ENCODE measurements around the gene SGCA. TPM values are rescaled to one million over a fixed set of nuclear protein-coding genes. Genes with fewer than 3 reads are reported as not detected.

Gene SGCA
- total RNA-seq, 1 donor = not detected

- Histone ChIP-seq H3K36me3 (ENCODE audit: insufficient read depth, low read length) (peaks cover 49% of the 10 kb centered on the region), H3K27ac (ENCODE audit: low read depth, low read length) (peak overlapping the region; percentile 96), H4K20me1 (ENCODE audit: insufficient read depth, low read length) (peaks cover 60% of the 10 kb centered on the region), H3K27me3 (ENCODE audit: insufficient read depth, low read length) (no peaks in the 10 kb centered on the region), H2AFZ (ENCODE audit: low read length) (no peak overlapping the region), H3K4me3 (ENCODE audit: insufficient read depth, low read length) (peak overlapping the region; percentile 99), H3K79me2 (ENCODE audit: insufficient read depth, low read length) (peaks cover 79% of the 10 kb centered on the region), H3K4me1 (ENCODE audit: insufficient read depth, low read length) (peaks cover 69% of the 10 kb centered on the region), H3K9me3 (ENCODE audit: low read depth, low read length) (no peaks in the 10 kb centered on the region), H3K4me2 (ENCODE audit: insufficient read depth, low read length) (peak overlapping the region; percentile 86)
- peak; percentile 97 for DNase-seq (ENCODE audit: insufficient read length, low spot score, missing footprints)
- TF ChIP-seq, protein P1, sequence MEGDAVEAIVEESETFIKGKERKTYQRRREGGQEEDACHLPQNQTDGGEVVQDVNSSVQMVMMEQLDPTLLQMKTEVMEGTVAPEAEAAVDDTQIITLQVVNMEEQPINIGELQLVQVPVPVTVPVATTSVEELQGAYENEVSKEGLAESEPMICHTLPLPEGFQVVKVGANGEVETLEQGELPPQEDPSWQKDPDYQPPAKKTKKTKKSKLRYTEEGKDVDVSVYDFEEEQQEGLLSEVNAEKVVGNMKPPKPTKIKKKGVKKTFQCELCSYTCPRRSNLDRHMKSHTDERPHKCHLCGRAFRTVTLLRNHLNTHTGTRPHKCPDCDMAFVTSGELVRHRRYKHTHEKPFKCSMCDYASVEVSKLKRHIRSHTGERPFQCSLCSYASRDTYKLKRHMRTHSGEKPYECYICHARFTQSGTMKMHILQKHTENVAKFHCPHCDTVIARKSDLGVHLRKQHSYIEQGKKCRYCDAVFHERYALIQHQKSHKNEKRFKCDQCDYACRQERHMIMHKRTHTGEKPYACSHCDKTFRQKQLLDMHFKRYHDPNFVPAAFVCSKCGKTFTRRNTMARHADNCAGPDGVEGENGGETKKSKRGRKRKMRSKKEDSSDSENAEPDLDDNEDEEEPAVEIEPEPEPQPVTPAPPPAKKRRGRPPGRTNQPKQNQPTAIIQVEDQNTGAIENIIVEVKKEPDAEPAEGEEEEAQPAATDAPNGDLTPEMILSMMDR (IDR thresholded peaks at IDR 0.05; ENCODE audit: extremely low read depth, low read depth, low read length) = no peak
These were observed 34.1 kb downstream of the SGCA start for GRCh38 chr17:50199803-50200456.

DNA sequence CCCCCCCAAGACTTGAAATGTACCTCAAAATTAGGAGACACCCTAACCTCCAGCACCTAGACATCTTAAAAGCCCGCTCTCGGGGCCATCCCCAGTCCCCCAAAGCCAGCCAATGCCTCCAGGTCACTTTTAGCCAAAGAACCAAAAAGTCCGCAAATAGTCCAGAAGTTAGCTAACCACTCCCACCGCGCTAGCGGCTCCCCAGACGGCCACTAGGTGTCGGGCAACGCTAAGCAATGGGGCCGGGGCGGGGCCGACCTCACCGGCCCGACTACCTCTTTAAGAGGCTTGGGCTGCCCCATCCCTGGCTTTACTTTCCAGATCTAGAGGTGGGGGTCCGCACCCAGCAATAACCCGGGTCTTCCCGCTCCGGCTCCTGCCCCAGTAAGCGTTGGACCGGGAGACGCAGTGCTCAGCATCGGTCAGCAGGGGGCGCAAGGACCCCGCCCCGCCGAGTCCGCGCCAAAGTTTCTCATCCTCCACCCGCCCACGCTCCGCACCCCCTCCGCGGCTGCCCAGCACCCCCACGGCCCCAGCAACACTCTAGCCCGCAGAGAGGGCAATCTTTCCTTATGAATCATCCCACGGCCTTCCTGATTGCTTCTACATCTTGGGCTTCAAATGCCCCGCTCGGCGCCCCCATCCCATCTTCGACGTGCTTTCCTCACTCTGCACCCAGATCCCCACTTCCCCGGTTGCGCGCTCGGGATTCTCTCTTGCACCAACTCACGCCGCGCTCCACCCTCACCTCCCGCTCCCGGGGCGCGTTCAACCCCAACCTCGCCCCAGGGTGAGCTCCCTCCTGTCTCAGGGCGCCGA is 34.9 kb downstream of the SGCA start:
- peaks cover 71% of the 10 kb centered on the region for H3K79me2 ChIP-seq (ENCODE audit: insufficient read depth, low read length)

GRCh38 chr17:50201276-50201854 is 35.6 kb downstream of the SGCA start, which contains the start of gene COL1A1:
Gene COL1A1, minus strand, starts transcription at chr17:50201631. Its CDS starts 118 bp downstream, at chr17:50201513.
- Histone ChIP-seq H4K20me1 (ENCODE audit: insufficient read depth, low read length) (peaks cover 46% of the 10 kb centered on the region), H3K9me3 (ENCODE audit: low read depth, low read length) (no peaks in the 10 kb centered on the region), H3K79me2 (ENCODE audit: insufficient read depth, low read length) (peaks cover 64% of the 10 kb centered on the region), H2AFZ (ENCODE audit: low read length) (no peak within 1 kb of the TSS), H3K4me3 (ENCODE audit: insufficient read depth, low read length) (peak within 1 kb of the TSS; percentile 99), H3K36me3 (ENCODE audit: insufficient read depth, low read length) (peaks cover 35% of the 10 kb centered on the region), H3K27me3 (ENCODE audit: insufficient read depth, low read length) (no peaks in the 10 kb centered on the region), H3K27ac (ENCODE audit: low read depth, low read length) (peak within 1 kb of the TSS; percentile 96), H3K4me1 (ENCODE audit: insufficient read depth, low read length) (peaks cover 70% of the 10 kb centered on the region), H3K4me2 (ENCODE audit: insufficient read depth, low read length) (peak within 1 kb of the TSS; percentile 86)
- peak; percentile 99 for DNase-seq (ENCODE audit: insufficient read length, low spot score, missing footprints)
- TF ChIP-seq, protein P1 (IDR thresholded peaks at IDR 0.05; ENCODE audit: extremely low read depth, low read depth, low read length) = no peak

More for the DNA sequence above, 34.9 kb downstream of the SGCA start:
- peak; percentile 93 for DNase-seq (ENCODE audit: insufficient read length, low spot score, missing footprints)
- Histone ChIP-seq H3K4me2 (ENCODE audit: insufficient read depth, low read length) (peak overlapping the region; percentile 86), H3K36me3 (ENCODE audit: insufficient read depth, low read length) (peaks cover 42% of the 10 kb centered on the region), H2AFZ (ENCODE audit: low read length) (no peak overlapping the region), H4K20me1 (ENCODE audit: insufficient read depth, low read length) (peaks cover 53% of the 10 kb centered on the region), H3K27ac (ENCODE audit: low read depth, low read length) (peak overlapping the region; percentile 96), H3K27me3 (ENCODE audit: insufficient read depth, low read length) (no peaks in the 10 kb centered on the region), H3K9me3 (ENCODE audit: low read depth, low read length) (no peaks in the 10 kb centered on the region), H3K4me3 (ENCODE audit: insufficient read depth, low read length) (peak overlapping the region; percentile 99), H3K4me1 (ENCODE audit: insufficient read depth, low read length) (peaks cover 71% of the 10 kb centered on the region)
- TF ChIP-seq, protein P1 (IDR thresholded peaks at IDR 0.05; ENCODE audit: extremely low read depth, low read depth, low read length) = peak; percentile 87

All from osteoblast (primary cell).